Upper lobe of right lung (tissue), 1 donor: ENCODE data around the gene DCC. TPM values are rescaled to one million over a fixed set of nuclear protein-coding genes. Genes with fewer than 3 reads are reported as not detected.

Source experiments
- ATAC-seq: fragments of 200-7000 bp; cut with Tn5 transposase; one replicate; pipeline ENCODE4 v1.9.1; 2020; ENCODE audit warnings: mild to moderate bottlenecking, moderate library complexity
- DNase-seq: peaks from one replicate; pipeline ENCODE4 v3.0.0-alpha.2; 2020
- H3K27ac ChIP-seq: fragments of 200-600 bp; one replicate; pipeline ENCODE4 v1.8.0; 2022
- H3K27me3 ChIP-seq: fragments of 200-600 bp; one replicate; pipeline ENCODE4 v1.8.0; 2022; ENCODE audit warnings: mild to moderate bottlenecking
- H3K36me3 ChIP-seq: fragments of 200-600 bp; one replicate; pipeline ENCODE4 v1.8.0; 2022
- H3K4me1 ChIP-seq: fragments of 200-600 bp; one replicate; pipeline ENCODE4 v1.8.0; 2022
- H3K4me3 ChIP-seq: fragments of 200-600 bp; one replicate; pipeline ENCODE4 v1.8.0; 2022; ENCODE audit warnings: mild to moderate bottlenecking
- H3K9me3 ChIP-seq: fragments of 200-600 bp; one replicate; pipeline ENCODE4 v1.8.0; 2022
- CTCF ChIP-seq: fragments of 200-600 bp; IDR thresholded peaks from one replicate; pipeline ENCODE4 v1.8.0; 2022; ENCODE audit warnings: antibody characterized with exemption
- intact Hi-C: fragments of 100-400 bp; cut with DNase I; formaldehyde crosslinking; loops from one replicate; pipeline ENCODE4 v1.11.0; 2022
- total RNA-seq: library from RNA; stranded (reverse); fragmentation: NEBNext Ultra II Directional; extraction: Animal tissue kit (Norgen Biotek cat#: 25700); gene quantifications from one replicate; pipeline ENCODE4 v1.2.1, GENCODE V29; 2021
- donor health status: DM: no; HTN: yes; CAD: no; lungs with severe emphysema.

DCC gene
- total RNA-seq, 1 donor from 2014 or later: 7.1 TPM

GRCh38 chr18:52395146-52395852 is 55.3 kb downstream of the DCC start:
- no peaks in the 10 kb centered on the region for H3K36me3 ChIP-seq
- DNase-seq: no peak
- TF ChIP-seq CTCF: no peak
- no peaks in the 10 kb centered on the region for H3K4me1 ChIP-seq
- ATAC-seq: no peak
- H3K27me3 ChIP-seq: no peaks in the 10 kb centered on the region
- H3K27ac ChIP-seq: no peak overlapping the region
- H3K9me3 ChIP-seq: no peaks in the 10 kb centered on the region
- intact Hi-C loops: no loop called here
- H3K4me3 ChIP-seq: no peak overlapping the region

DNA sequence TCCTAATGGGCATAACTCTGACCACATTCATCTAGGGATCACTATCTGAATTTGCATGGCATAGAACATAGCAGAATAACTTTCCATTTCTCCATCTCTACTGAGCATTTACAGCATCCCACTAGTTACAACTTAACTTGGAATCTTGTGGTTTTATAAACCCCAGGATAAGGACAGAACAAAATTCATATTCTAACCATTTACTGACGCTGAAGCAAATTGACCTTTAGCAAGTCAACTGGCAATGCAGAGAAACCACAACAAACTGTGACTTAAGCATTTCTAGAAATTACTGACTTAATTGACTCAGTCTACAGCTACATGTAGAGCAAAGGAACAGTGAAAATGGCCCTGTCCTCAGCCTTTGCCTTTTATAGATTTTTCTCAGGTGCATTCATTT is 61.2 kb downstream of the DCC start:
- intact Hi-C loops: no loop called here
- no peak for ATAC-seq
- TF ChIP-seq CTCF: no peak

DNA sequence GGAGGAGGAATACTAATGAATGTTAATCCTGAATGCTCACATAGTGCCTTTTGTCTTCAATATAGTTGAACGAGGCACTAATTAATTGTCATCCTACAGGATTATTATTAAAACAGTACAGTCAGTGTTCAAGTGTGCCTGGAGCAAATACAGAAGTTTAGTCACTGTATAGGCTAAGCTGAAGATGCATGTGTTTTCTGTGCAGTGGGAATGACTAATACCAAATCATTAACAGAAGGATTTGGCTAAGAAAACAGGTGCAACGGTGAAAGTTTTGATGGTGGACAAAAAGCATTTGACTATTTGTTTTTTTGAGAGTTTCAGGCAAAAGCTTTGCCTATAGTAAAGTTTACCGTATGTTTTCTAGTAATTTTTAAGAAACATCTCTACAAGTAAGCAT is 62.8 kb downstream of the DCC start:
- H3K9me3 ChIP-seq: no peaks in the 10 kb centered on the region
- no peaks in the 10 kb centered on the region for H3K36me3 ChIP-seq
- DNase-seq (no peak), ATAC-seq (no peak)
- no peak overlapping the region for H3K4me3 ChIP-seq
- no peak for TF ChIP-seq CTCF
- no peak overlapping the region for H3K27ac ChIP-seq
- no peaks in the 10 kb centered on the region for H3K4me1 ChIP-seq
- intact Hi-C loops: no loop called here
- no peaks in the 10 kb centered on the region for H3K27me3 ChIP-seq

More for the DNA sequence above, 61.2 kb downstream of the DCC start:
- no peaks in the 10 kb centered on the region for H3K4me1 ChIP-seq
- no peak overlapping the region for H3K27ac ChIP-seq
- no peaks in the 10 kb centered on the region for H3K27me3 ChIP-seq
- DNase-seq: no peak
- H3K4me3 ChIP-seq: no peak overlapping the region
- H3K36me3 ChIP-seq: no peaks in the 10 kb centered on the region
- H3K9me3 ChIP-seq: no peaks in the 10 kb centered on the region

- no peak for ATAC-seq
- intact Hi-C loops: no loop called here
Measured at GRCh38 chr18:52403291-52404021, 63.5 kb downstream of the DCC start.

GRCh38 chr18:52408800-52409302 is 68.9 kb downstream of the DCC start:
- ATAC-seq: no peak
- Histone ChIP-seq H3K4me3 (no peak overlapping the region), H3K27ac (no peak overlapping the region), H3K27me3 (no peaks in the 10 kb centered on the region), H3K4me1 (no peaks in the 10 kb centered on the region), H3K9me3 (no peaks in the 10 kb centered on the region), H3K36me3 (no peaks in the 10 kb centered on the region)
- intact Hi-C loops: no loop called here
- no peak for TF ChIP-seq CTCF
- DNase-seq: no peak

More at GRCh38 chr18:52403291-52404021, 63.5 kb downstream of the DCC start:
- H3K27me3 ChIP-seq: no peaks in the 10 kb centered on the region
- DNase-seq: no peak
- no peak overlapping the region for H3K4me3 ChIP-seq
- no peak overlapping the region for H3K27ac ChIP-seq
- H3K36me3 ChIP-seq: no peaks in the 10 kb centered on the region
- H3K9me3 ChIP-seq: no peaks in the 10 kb centered on the region
- TF ChIP-seq CTCF: no peak
- H3K4me1 ChIP-seq: no peaks in the 10 kb centered on the region
